Stomach smooth muscle (tissue), 2 donors: ENCODE measurements around the gene CHRNA4.

Experiments used
- H3K27ac ChIP-seq: one replicate; pipeline ENCODE4 v1.7.0; 2013; ENCODE audit warnings: mild to moderate bottlenecking, low read length, inconsistent platforms
- H3K27me3 ChIP-seq, 2 donors: one replicate each; pipeline ENCODE4 v1.7.0; 2013; ENCODE audit warnings: low read length in 2 of 2; ENCODE audit not compliant: insufficient read depth in 2 of 2, control insufficient read depth in 1 of 2
- H3K36me3 ChIP-seq, 2 donors: one replicate each; pipeline ENCODE4 v1.7.0; 2013; ENCODE audit warnings: low read length in 2 of 2; ENCODE audit not compliant: control insufficient read depth in 2 of 2, insufficient read depth in 2 of 2
- H3K4me1 ChIP-seq: one replicate; pipeline ENCODE4 v1.7.0; 2013; ENCODE audit warnings: low read length; ENCODE audit not compliant: control insufficient read depth, insufficient read depth
- H3K4me3 ChIP-seq, 2 donors: one replicate each; pipeline ENCODE4 v1.7.0; 2013; ENCODE audit warnings: low read length in 2 of 2
- H3K9ac ChIP-seq, 2 donors: one replicate each; pipeline ENCODE4 v1.7.0; 2013; ENCODE audit warnings: low read length in 2 of 2, mild to moderate bottlenecking in 1 of 2
- H3K9me3 ChIP-seq, 2 donors: one replicate each; pipeline ENCODE4 v1.7.0; 2013; ENCODE audit warnings: low read length in 2 of 2; ENCODE audit not compliant: control insufficient read depth in 2 of 2
- donor health status: healthy.
- donor health status: Pancreatic carcinoma.

CHRNA4 gene

GRCh38 chr20:63321148-63321831 is 39.9 kb downstream of the CHRNA4 start:
- H3K4me3 ChIP-seq = no peak overlapping the region
- no peaks in the 10 kb centered on the region for H3K36me3 ChIP-seq
- no peaks in the 10 kb centered on the region for H3K9me3 ChIP-seq
- H3K9ac ChIP-seq = no peak overlapping the region
- H3K4me1 ChIP-seq = peaks cover 5% of the 10 kb centered on the region
- peaks cover 6 to 9% of the 10 kb centered on the region in 2 donors for H3K27me3 ChIP-seq
- no peak overlapping the region for H3K27ac ChIP-seq

- Histone ChIP-seq H3K27me3 (peaks cover 5 to 6% of the 10 kb centered on the region in 2 donors), H3K9ac (no peak overlapping the region)
Measured at GRCh38 chr20:63320616-63321147, 40.5 kb downstream of the CHRNA4 start.

GRCh38 chr20:63320041-63320511 is 41.1 kb downstream of the CHRNA4 start:
- Histone ChIP-seq H3K9me3 (no peaks in the 10 kb centered on the region), H3K4me1 (peaks cover 5% of the 10 kb centered on the region), H3K27ac (no peak overlapping the region), H3K9ac (no peak overlapping the region), H3K4me3 (no peak overlapping the region), H3K36me3 (no peaks in the 10 kb centered on the region), H3K27me3 (peaks cover 5 to 6% of the 10 kb centered on the region in 2 donors)

More at GRCh38 chr20:63320616-63321147, 40.5 kb downstream of the CHRNA4 start:
- no peak overlapping the region for H3K4me3 ChIP-seq
- H3K27ac ChIP-seq = no peak overlapping the region
- H3K36me3 ChIP-seq = no peaks in the 10 kb centered on the region
- no peaks in the 10 kb centered on the region for H3K9me3 ChIP-seq
- peaks cover 5% of the 10 kb centered on the region for H3K4me1 ChIP-seq

- Histone ChIP-seq H3K27ac (no peak overlapping the region), H3K36me3 (no peaks in the 10 kb centered on the region), H3K27me3 (peaks cover 5 to 6% of the 10 kb centered on the region in 2 donors), H3K4me3 (no peak overlapping the region), H3K9me3 (no peaks in the 10 kb centered on the region), H3K4me1 (peaks cover 5% of the 10 kb centered on the region), H3K9ac (no peak overlapping the region)
Measured at GRCh38 chr20:63319164-63320040, 41.7 kb downstream of the CHRNA4 start.

GRCh38 chr20:63318391-63319163 is 42.6 kb downstream of the CHRNA4 start:
- Histone ChIP-seq H3K4me1 (peaks cover 5% of the 10 kb centered on the region), H3K27me3 (peaks cover 5 to 6% of the 10 kb centered on the region in 2 donors), H3K36me3 (no peaks in the 10 kb centered on the region), H3K9ac (no peak overlapping the region), H3K27ac (no peak overlapping the region), H3K4me3 (no peak overlapping the region), H3K9me3 (no peaks in the 10 kb centered on the region)

- Histone ChIP-seq H3K4me3 (no peak overlapping the region), H3K9ac (no peak overlapping the region), H3K27ac (no peak overlapping the region), H3K4me1 (peaks cover 6% of the 10 kb centered on the region), H3K9me3 (no peaks in the 10 kb centered on the region), H3K27me3 (peaks cover 4% of the 10 kb centered on the region in 2 donors), H3K36me3 (no peaks in the 10 kb centered on the region)
Measured at GRCh38 chr20:63317601-63318291, 43.4 kb downstream of the CHRNA4 start.

GRCh38 chr20:63317061-63317460 is 44.1 kb downstream of the CHRNA4 start:
- no peaks in the 10 kb centered on the region for H3K9me3 ChIP-seq
- no peak overlapping the region for H3K4me3 ChIP-seq
- peaks cover 0 to 4% of the 10 kb centered on the region in 2 donors for H3K27me3 ChIP-seq
- H3K4me1 ChIP-seq = peaks cover 10% of the 10 kb centered on the region
- no peaks in the 10 kb centered on the region for H3K36me3 ChIP-seq
- H3K27ac ChIP-seq = no peak overlapping the region
- no peak overlapping the region for H3K9ac ChIP-seq

- H3K27ac ChIP-seq = no peak overlapping the region
- H3K4me1 ChIP-seq = peaks cover 14% of the 10 kb centered on the region
- no peak overlapping the region for H3K4me3 ChIP-seq
- no peaks in the 10 kb centered on the region for H3K36me3 ChIP-seq
- no peak overlapping the region for H3K9ac ChIP-seq
- H3K9me3 ChIP-seq = no peaks in the 10 kb centered on the region
- H3K27me3 ChIP-seq = peaks cover 0 to 4% of the 10 kb centered on the region in 2 donors
Measured at GRCh38 chr20:63316502-63316921, 44.6 kb downstream of the CHRNA4 start.

- no peaks in the 10 kb centered on the region for H3K36me3 ChIP-seq
- H3K27me3 ChIP-seq = peaks cover 0 to 2% of the 10 kb centered on the region in 2 donors
Measured at GRCh38 chr20:63315731-63316491, 45.2 kb downstream of the CHRNA4 start.

More at GRCh38 chr20:63315731-63316491, 45.2 kb downstream of the CHRNA4 start:
- Histone ChIP-seq H3K4me3 (no peak overlapping the region), H3K9ac (no peak overlapping the region), H3K4me1 (peaks cover 14% of the 10 kb centered on the region), H3K27ac (no peak overlapping the region), H3K9me3 (no peaks in the 10 kb centered on the region)
